HEK293 (cell line): ENCODE data around the gene CELA2A.
"Not testable (repeated sequence)": the region's sequence is repeated elsewhere in the genome, so short reads cannot be mapped to it uniquely, and the experiment has no call there.

Experiments used
- CTCF ChIA-PET: fragments of 350-600 bp; formaldehyde crosslinking; extraction: SDS; loops from one replicate; lab custom pipeline; 2021; ENCODE audit warnings: antibody characterized with exemption; lab: Yijun Ruan, JAX
- POLR2A ChIA-PET: fragments of 300-600 bp; formaldehyde crosslinking; extraction: SDS; loops from one replicate; lab custom pipeline; 2020; ENCODE audit warnings: antibody characterized with exemption, inconsistent platforms; lab: Yijun Ruan, JAX
- H3K27ac ChIP-seq: fragments of 200-500 bp; sonication (Bioruptor generic); 2 replicates; pipeline ENCODE4 v1.5.1; 2014; ENCODE audit warnings: low read depth, low read length, control low read depth, inconsistent platforms; ENCODE audit errors: extremely low read depth
- H3K36me3 ChIP-seq, 2 experiments: fragments of 200-500 bp in 1 of 2; sonication (Bioruptor generic) in 1 of 2; 1 replicate in 1 of 2; 2 replicates in 1 of 2; pipeline ENCODE4 v1.5.1; 2014 to 2017; ENCODE audit warnings: inconsistent platforms in 2 of 2, low read length in 2 of 2; ENCODE audit not compliant: control insufficient read depth in 2 of 2, insufficient read depth in 1 of 2
- H3K4me1 ChIP-seq: fragments of 200-500 bp; sonication (Bioruptor generic); 2 replicates; pipeline ENCODE4 v1.5.1; 2014; ENCODE audit warnings: mild to moderate bottlenecking, low read length, inconsistent platforms; ENCODE audit not compliant: control insufficient read depth, insufficient read depth
- H3K4me3 ChIP-seq: 2 replicates; pipeline ENCODE4 v1.5.1; 2011; ENCODE audit warnings: low read depth, mild to moderate bottlenecking, control low read depth, low read length, moderate library complexity
- H3K9me3 ChIP-seq: fragments of 200-500 bp; sonication (Bioruptor generic); 2 replicates; pipeline ENCODE4 v1.5.1; 2014; ENCODE audit warnings: low read depth, low read length, inconsistent platforms; ENCODE audit not compliant: control insufficient read depth, insufficient read depth
- ZNF121 ChIP-seq: fragments of 450-650 bp; formaldehyde crosslinking; IDR thresholded peaks from 2 replicates; pipeline ENCODE4 v1.5.1; 2016; ENCODE audit warnings: missing biosample characterization, missing genetic modification characterization
- ZNF423 ChIP-seq: fragments of 450-650 bp; formaldehyde crosslinking; IDR thresholded peaks from 2 replicates; pipeline ENCODE4 v1.5.1; 2016; ENCODE audit warnings: missing biosample characterization, missing genetic modification characterization
- TF ChIP-seq, protein P1 (sequence below): fragments of 450-650 bp; formaldehyde crosslinking; IDR thresholded peaks from 2 replicates; pipeline ENCODE4 v1.5.1; 2016; ENCODE audit warnings: missing biosample characterization, missing genetic modification characterization, borderline replicate concordance

CELA2A gene

DNA sequence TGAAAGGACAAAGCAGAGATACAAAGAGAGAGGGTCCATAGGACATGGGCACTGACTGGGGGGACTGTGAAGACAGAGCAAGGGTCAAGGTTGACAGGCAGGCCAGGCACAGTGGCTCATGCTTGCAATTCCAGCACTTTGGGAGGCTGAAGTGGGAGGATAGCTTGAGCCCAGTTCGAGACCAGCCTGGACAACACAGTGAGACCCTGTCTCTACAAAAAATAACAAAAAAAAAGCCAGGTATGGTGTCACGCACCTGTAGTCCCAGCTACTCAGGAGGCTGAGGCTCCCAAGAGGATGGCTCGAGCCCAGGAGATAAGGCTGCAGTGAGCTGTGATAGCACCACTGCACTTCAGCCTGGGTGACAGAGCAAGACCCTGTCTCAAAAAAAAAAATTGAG is 63.1 kb downstream of the CELA2A start:
- ChIA-PET CTCF (no interaction called here), POLR2A (no interaction called here)
- H3K4me3 ChIP-seq = no peak overlapping the region
- H3K9me3 ChIP-seq = no peaks in the 10 kb centered on the region
- H3K36me3 ChIP-seq = peaks cover 0 to 28% of the 10 kb centered on the region in 2 experiments; a peak in 1 of 3 replicates
- TF ChIP-seq ZNF121 (tag by site-specific recombination) (peak; percentile 55), ZNF423 (tag by site-specific recombination) (no peak)
- TF ChIP-seq, protein P1, sequence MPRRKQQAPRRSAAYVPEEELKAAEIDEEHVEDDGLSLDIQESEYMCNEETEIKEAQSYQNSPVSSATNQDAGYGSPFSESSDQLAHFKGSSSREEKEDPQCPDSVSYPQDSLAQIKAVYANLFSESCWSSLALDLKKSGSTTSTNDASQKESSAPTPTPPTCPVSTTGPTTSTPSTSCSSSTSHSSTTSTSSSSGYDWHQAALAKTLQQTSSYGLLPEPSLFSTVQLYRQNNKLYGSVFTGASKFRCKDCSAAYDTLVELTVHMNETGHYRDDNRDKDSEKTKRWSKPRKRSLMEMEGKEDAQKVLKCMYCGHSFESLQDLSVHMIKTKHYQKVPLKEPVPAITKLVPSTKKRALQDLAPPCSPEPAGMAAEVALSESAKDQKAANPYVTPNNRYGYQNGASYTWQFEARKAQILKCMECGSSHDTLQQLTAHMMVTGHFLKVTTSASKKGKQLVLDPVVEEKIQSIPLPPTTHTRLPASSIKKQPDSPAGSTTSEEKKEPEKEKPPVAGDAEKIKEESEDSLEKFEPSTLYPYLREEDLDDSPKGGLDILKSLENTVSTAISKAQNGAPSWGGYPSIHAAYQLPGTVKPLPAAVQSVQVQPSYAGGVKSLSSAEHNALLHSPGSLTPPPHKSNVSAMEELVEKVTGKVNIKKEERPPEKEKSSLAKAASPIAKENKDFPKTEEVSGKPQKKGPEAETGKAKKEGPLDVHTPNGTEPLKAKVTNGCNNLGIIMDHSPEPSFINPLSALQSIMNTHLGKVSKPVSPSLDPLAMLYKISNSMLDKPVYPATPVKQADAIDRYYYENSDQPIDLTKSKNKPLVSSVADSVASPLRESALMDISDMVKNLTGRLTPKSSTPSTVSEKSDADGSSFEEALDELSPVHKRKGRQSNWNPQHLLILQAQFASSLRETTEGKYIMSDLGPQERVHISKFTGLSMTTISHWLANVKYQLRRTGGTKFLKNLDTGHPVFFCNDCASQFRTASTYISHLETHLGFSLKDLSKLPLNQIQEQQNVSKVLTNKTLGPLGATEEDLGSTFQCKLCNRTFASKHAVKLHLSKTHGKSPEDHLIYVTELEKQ (tag by site-specific recombination) = no peak
- H3K27ac ChIP-seq = no peak overlapping the region
- H3K4me1 ChIP-seq = no peaks in the 10 kb centered on the region; the same call in 1 of the 2 replicates

DNA sequence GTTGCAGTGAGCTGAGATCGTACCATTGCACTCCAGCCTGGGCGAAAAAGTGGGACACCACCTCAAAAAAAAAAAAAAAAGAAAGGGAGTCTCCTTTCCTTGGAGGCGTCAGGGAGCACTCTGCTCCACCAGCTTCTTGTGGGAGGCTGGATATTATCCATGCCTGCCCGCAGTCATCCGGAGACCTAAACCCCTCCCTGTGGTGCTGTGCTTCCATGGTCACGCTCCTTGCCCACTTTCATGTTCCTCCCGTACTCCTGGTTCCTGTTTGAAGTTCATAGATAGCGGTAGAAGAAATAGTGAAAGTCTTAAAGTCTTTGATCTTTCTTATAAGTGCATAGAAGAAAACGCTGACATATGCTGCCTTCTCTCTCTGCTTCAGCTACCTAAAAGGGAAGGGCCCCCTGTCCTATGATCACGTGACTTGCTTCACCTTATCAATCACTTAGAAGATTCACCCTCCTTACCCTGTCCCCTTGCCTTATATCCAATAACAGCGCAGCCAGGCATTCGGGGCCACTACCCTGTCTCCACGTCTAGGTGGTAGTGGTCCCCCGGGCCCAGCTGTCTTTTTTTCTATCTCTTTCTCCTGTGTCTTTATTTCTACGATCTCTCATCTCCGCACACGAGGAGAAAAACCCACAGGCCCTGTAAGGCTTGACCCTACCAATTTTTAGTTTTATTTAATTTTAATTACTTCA is 64.8 kb downstream of the CELA2A start:
- CTCF ChIA-PET = not testable (repeated sequence)
- POLR2A ChIA-PET = interaction anchor here (0.7 kb wide), 2 partner anchors 16 to 1025 kb away, joined by 3 to 6 read pairs; no protein-coding TSS in a partner anchor

More for the DNA sequence above, 64.8 kb downstream of the CELA2A start:
- H3K36me3 ChIP-seq = peaks cover 0 to 19% of the 10 kb centered on the region in 2 experiments; a peak in 1 of 3 replicates
- H3K4me3 ChIP-seq, H3K4me1 ChIP-seq, H3K9me3 ChIP-seq, H3K27ac ChIP-seq: not testable (repeated sequence)
